Mesenteric fat pad (tissue), 1 donor: ENCODE data around the gene CFAP300. TPM values are rescaled to one million over a fixed set of nuclear protein-coding genes. Genes with fewer than 3 reads are reported as not detected.
A peak's percentile ranks its signal among the peaks of the same experiment; 100 is the strongest.

ENCODE experiments used
- DNase-seq: peaks from one replicate; pipeline ENCODE4 v3.0.0-alpha.2; 2020; ENCODE audit warnings: low spot score
- long read RNA-seq: library from polyadenylated mRNA; unstranded; transcript quantifications from one replicate; pipeline ENCODE4 v2.0.0, GENCODE V29; 2020
- total RNA-seq: library from RNA; stranded (reverse); fragmentation: NEBNext Ultra II Directional; extraction: Animal tissue kit (Norgen Biotek cat#: 25700); gene quantifications from one replicate; pipeline ENCODE4 v1.2.1, GENCODE V29; 2021
- donor health status: DM: yes; HTN: yes; CAD: no.

CFAP300 gene
- 3.0 TPM for total RNA-seq
- long read RNA-seq, partial matches to known transcripts = 1 of 7 reads
- long read RNA-seq, other reads (novel, unspliced or antisense) = 3 of 7 reads

DNA sequence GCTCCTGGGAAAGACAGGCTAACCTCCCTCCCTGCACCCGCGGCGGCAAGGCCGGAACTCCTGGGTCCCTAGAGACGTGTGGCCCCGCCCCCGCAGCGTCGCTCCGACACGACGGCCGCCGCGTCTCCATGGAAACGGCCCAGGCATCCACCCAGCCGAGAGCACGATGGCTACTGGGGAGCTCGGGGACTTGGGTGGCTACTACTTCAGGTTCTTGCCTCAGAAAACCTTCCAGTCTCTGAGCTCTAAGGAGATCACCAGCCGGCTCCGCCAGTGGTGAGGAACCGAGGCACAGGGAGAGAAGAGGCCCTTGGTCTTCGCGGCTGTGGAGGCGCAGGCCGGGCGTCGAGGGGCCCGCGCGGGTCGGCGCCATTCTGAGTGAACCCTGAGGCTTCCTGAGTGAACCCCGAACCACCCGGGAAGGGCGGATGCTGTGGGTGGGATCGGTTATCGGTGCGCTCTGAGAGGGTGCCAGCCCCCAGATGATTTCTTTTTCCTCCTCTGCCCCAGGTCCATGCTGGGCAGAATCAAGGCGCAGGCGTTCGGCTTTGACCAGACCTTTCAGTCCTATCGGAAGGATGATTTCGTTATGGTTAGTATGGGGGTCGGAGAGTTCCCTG is at the start of gene CFAP300:
Gene CFAP300 (plus strand): TSS at position 133 of the 620 bp plus-strand sequence. CDS start 34 bp downstream, at position 167.
- peak; percentile 91 for DNase-seq

DNA sequence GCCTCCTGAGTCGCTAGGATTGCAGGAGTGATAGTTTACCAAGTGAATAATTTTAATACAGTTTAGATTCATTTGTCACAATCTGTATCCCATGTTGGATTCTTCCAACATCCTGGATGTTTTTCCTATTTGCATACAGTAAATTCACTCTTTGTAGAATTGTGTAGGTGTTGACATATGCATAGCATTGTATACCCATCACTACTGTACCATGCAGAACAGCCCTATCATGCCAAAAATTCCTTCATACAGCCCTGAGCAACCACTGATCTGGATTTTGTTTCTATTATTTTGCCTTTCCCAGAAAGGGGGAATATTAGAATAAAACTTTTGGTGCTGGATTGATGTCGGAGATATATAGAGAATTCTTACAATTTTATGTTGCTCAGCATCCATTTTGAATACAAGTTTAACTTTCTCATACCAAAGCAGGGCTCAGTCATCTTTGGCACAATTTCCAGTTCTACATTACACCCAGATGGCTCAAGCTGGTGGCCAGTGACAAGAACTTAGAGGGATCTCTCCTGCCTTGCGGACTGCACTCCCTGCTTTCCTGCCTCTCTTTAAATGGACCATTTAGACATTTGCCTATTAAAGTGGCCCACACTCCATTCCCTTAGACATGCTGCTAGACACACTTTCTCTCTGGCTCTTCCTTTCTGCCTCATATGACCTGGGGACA is 45.4 kb upstream of the CFAP300 start:
- DNase-seq = no peak

DNA sequence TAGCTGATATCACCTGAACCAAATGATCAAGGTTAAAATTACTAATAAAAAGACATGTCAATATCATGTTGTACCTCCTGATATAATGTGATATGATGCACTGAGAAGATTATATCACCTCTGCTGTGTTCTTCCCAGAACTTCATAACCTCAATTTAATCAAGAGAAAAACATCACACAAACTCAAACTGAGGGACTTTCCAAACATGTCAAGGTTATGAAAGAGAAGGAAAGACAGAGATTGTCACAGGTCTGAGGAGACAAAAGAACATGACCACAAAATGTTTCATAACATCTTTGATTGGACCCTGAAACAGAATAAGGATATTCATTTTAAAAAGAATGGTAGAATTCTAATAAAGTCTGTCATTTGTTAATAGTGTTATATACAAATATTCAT is 43.0 kb upstream of the CFAP300 start:
- DNase-seq = no peak

DNA sequence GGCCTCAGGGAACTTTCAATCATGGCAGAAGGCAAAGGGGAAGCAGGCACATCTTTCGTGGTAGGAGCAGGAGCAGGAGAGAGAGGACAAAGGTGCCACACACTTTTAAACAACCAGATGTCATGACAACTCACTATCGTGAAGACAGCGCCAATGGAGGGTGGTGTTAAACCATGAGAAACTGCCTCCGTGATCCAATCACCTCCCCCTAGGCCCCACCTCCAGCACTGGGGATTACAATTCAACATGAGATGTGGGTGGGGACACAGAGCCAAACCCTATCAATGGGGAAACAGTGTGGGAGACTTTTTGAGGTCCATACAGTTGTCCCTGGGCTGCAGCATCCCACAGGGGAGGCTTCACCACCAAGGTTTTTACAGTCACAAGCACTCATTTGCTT is 41.9 kb upstream of the CFAP300 start:
- DNase-seq = no peak

DNA sequence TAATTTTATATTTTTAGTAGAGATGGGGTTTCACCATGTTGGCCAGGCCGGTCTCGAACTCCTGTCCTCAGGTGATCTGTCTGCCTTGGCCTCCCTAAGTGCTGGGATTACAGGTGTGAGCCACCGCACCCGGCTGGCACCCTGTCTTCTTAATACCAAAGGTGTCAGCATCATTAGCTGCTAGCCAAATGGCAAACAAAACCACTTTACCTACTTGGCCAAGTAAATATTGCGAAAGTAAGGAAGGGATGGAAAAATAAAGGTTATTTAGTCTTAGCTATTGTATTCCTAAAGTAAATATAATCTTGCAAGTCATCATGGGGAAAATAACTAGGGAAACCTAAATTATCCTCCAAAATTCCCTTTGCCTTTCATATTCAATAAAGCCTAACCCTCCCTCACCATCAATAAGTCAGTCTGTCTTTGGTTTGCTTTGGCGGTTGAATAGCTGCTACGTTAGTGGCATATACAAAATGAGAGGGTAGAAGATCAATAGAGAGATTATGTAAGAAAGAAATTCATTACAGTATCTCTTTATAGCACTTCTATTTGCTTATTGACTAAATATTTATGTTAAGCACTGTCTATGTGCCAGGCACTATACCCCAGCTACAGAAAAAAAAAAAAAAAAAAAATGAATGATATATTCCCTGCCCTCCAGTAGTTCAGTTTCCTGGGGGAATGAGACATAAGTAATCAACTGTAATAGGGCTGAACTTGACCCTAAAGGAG is 40.2 kb upstream of the CFAP300 start:
- DNase-seq = no peak

DNA sequence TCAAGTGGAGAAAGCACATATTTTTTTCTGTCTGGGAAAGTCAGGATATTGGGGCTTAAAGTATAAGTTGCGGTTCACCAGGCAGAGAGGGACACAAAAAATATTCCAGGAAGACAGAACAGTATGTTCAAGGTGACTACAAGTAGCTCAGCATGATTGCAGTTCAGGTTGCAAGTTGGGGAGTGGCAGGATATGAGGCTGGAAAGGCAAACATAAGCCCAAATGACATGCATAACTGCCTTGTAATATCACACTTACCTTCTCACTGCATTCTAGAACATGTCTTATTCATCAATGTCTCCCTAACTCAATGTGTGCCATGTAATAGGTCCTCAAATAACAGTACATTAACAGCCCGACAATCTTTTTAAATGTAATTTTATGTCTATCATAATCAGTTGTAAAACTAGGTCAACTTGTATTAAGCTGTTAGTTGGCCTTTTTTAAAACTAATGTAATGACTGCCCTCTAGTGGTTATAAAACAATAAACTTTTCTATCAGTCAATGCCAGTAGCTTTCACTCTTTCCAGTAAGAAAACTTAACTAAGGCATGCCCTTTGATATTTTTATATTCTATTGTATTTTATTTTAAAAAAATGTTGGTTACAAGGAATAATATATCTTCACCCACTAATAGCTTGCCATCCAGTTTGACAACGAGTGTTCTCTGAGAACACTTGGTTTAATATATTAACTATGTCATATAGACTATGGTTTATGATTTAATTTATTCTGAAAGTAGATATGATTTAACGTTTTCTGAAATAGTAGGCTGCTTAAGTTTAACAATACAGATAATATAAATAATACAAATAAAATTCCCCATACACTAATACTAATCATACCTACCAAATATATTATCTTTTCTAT is 39.4 kb upstream of the CFAP300 start:
- no peak for DNase-seq

DNA sequence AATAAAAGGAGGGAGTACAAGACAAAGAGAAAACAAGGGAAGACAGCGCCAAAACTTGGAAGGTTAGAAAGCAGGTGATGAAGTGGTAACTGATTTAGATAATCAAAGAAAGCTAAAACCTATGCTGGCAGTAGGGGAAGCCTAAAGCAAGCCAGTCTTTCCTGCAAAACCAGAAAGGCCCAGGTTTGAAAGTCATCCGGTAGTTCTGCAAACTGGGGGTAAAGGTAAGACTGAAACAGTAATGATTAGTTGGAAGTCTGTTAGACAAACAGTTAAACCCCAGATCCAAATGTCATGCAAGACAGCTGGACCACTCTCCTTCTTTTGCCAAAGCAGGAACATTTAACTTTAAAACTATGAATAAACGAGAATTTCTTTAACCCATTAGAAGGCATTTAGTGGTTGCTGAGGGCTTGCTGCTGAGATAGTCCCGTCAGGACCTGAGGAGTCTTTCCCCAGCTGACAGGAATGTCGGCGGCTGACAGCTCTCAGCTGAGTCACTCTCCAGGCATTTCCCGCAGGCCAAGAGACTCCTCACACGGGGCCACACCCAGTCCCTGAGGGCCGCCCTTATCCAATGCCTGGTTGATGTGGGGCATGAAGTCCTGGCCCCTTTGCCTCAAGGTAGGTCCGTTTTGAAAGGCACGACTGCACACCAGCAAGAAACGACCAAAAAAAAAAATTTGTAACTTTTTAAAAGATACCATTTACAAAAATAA is 36.3 kb upstream of the CFAP300 start:
- DNase-seq = no peak

DNA sequence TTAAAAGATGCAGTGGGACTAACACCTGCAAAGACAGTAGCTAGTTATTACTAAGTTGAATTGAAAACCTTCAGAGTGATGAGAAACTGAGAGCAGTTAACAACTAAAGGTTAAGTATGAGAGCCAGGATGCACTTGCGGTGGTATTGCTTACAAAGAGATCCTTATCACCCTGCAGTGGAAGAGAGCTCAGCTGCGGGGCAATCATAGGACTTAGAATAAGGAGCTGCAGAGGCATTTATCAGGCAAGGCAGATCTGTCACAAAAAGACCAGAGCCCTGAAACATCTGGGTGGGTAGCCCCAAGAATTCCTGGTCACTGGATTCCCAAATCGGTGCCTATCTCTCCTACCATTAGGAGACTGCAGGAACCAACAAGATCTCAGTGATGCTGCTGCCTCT is 34.3 kb upstream of the CFAP300 start:
- DNase-seq = no peak

DNA sequence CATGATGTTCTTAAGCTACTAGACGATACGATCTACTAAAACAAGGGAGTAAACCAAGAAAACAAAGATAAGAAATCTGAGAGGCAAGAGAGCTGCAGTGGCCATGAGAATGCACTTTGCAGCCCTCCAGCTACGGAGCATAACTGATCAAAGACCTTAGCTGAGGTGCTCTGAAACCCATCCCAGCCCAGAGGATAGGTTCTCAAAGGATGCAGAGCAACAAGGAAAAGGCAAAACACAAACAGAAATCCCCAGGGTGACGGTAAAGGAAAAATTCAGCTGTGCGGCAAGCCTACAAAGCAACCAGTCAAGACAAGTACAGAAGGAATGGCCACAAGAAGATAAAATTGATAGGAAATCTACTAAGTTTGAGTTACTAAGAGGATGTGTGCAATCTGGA is 32.5 kb upstream of the CFAP300 start:
- DNase-seq = no peak

DNA sequence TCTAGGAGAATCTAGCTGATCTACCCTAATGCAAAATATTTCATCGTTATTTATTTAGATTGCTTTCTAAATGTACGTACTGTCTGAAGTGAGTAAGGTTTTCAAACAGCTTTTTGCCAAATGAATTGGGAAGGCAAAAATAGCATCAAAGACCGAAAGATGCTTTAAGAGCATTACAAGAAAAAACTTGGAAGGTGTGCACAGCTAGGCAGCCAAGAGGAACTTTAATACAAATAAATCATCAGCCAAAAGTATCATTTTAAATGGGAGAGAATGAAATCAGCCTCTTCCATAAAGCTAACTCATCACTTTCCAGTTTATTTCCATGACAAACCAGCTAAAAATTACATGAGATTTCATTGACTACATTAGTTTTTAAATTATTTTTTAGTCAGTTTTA is 30.2 kb upstream of the CFAP300 start:
- DNase-seq = no peak

DNA sequence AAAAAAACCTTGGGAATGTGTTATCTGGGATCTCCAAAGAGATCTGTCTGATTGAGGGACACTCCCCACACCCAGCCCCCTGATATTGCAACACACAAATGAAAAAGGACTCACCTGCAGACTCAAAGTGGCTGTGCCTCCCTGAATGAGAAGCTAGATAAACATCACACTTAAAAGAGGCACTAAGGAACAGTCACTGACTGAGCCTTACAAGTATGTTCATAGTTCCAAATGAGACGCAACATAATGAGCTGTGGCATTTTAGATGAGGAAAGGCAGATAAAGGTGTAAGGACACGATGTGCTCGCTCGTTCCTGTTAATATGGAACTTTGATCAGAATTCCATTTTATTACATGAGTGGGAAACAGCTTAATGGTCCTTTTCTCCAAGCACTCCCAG is 21.0 kb upstream of the CFAP300 start:
- DNase-seq = no peak

DNA sequence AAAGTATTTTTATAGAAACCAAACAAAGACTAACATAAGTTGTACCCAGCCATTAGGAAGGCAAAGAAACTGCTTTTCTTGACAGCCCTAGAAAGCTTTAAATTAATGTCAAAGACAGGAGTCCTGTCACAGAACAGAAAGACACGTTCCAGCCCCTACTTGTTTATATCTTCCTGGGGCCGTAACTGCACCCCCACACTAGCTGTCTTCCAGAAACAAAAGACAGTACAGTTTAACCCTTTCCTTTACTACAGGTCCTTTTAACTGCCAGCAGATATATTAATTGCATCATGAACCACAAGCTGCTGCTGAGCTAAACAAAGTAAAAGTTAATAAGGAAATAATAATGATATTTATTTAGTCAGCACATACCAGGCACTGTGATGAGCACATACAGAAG is 20.3 kb upstream of the CFAP300 start:
- DNase-seq = no peak

DNA sequence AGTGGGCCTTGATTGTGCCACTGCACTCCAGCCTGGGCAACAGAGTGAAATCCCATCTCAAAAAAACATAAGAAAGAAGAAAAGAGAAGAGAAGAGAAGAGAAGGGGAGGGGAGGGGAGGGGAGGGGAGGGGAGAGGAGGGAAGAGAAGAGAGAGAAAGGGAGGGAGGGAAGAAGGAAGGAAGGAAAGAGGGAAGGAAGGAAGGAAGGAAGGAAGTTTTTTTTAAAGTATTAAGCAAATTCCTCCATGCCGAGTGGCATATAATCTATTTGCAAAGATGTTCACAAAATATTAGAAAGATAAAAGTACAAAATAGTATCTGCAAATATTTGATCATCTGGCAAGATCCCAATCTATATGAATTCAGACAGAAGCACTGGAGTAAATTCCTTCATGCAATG is 10.5 kb upstream of the CFAP300 start:
- no peak for DNase-seq

DNA sequence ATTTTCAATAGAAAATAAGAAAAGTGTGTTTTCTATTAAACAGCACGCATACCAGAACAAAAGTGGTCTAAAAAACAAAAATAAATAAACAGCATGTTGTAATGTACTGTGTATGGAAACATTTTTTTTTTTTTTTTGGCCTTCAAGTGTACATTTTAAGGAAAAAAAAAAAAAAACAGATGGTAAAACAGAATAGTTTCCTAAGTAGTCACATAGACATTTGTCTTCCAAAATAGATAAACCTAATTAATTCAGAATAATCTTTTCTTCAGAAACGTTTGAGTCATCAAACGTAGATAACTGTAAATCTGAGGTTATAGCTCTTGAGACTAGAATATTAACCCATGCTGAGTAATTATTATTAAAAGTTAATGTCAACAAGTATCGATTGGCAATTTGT is 396 bp upstream of the CFAP300 start:
- DNase-seq = no peak

DNA sequence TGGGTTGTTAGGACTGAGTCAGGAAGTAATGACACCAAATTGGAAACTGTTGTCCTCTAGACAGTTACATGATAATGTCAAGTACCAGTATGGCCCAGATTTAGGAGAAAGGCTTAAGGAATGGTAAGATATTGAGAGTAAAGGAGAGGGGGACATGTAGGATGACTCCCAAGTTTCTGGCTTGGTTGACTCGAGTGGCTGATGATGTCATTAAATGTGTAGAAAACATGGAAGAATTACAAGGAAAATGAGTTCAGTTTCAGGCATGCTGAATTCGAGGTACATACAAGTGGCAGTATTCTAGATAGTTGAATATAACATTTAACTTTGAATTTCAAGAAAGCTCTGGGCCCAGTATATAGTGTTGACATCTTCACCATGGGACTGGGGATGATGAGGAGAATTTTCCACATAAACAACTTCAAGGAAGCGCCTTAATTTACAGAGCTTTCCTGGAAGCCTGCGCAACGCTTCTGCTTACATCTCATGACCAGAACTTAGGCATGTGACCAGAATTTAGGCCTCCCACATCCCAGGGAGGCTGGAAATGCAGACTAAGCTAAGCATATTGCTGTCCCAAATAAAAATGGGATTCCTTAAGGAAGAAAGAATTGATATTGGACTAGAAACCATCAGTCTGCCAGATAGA is 3.8 kb downstream of the CFAP300 start:
- DNase-seq = no peak

DNA sequence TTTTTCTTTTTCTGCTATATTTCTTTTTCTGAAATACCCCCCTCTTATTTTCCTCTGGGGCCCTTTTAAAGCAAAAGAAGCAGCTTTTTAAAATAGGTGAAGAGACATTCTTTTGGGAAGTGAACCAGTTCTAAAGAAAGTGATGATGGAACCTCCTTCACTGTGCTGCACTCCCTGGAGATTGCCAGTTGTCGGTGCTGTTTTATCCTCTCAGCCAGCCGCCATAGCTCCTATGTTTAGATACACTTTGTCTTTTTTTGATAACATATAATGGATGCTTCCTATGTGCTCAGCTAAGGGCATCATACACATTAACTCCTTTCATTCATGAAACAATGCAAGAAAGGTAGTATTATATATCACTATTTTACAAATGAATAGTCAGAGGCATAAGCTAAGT is 14.0 kb downstream of the CFAP300 start:
- DNase-seq = no peak

DNA sequence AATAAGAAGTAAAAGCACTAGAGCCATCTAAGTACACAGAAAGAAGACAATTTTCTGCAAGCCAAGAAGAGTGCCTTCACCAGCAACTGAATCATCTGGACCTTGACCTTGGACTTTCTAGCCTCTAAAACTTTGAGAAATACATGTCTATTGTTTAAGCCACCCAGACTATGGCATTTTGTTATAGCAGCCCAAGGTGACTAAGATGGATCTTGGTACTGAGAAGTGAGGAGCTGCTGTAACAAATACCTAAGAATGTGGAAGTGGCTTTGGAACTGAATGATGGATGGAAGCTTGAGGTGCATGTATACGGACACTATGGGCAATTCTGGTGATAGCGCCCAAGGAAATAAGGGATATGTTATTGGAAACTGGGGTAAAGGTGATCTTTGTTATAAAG is 14.9 kb downstream of the CFAP300 start:
- no peak for DNase-seq

DNA sequence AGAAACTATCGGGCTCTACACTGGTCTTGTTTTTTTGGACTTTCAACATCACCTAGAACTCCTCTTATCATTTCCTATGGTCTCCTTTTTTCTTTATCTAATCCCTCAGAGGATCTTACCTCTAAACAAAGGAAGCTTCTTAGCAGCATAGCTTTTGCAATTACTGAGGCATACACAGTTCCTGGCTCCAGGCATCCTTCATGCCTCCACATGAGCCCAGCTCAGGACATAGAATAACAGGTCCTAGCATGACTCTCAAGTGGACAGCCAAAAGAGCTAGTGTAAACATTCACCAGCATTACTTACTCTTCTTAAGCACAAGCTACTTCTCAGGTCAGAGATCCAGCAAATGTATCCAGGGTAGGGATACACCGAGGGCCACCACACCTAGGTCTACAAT is 17.1 kb downstream of the CFAP300 start:
- DNase-seq = no peak

DNA sequence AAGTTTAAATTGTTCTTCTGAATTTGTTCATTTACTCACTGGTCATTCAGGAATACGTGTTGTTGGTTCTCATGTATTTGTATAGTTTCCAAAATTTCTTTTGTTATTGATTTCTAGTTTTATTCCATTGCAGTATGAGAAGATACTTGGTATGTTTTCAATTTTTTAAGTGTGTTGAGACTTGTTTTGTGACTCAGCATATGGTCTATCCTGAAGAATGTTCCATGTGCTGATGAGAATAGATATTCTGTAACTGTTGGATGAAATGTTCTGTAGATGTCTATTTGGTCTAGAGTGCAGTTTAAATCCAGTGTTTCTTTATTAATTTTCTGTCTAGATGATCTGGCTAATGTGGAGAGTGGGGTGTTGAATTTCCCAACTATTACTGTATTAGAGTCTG is 23.5 kb downstream of the CFAP300 start:
- no peak for DNase-seq
